HAP-1 (cell line): ENCODE measurements around the gene DNAJB5.

Experiments
- DNase-seq, 2 experiments: peaks; one replicate each; pipeline ENCODE4 v3.0.0-alpha.2; 2016 to 2020; ENCODE audit warnings: low spot score in 2 of 2
- H3K27me3 ChIP-seq: fragments of 250-450 bp; sonication (Bioruptor Pico); 2 replicates; pipeline ENCODE4 v1.5.1; 2020; ENCODE audit warnings: low read depth, mild to moderate bottlenecking, moderate library complexity
- H3K36me3 ChIP-seq: fragments of 250-450 bp; sonication (Bioruptor Pico); replicated peaks from 2 replicates; pipeline ENCODE4 v1.5.1; 2020; ENCODE audit warnings: mild to moderate bottlenecking
- H3K4me1 ChIP-seq: fragments of 250-450 bp; sonication (Bioruptor Pico); 2 replicates; pipeline ENCODE4 v1.5.1; 2020; ENCODE audit warnings: mild to moderate bottlenecking
- H3K4me3 ChIP-seq: fragments of 250-450 bp; sonication (Bioruptor Pico); 2 replicates; pipeline ENCODE4 v1.5.1; 2020; ENCODE audit warnings: mild to moderate bottlenecking, moderate library complexity
- H3K9me3 ChIP-seq: fragments of 250-450 bp; sonication (Bioruptor Pico); 2 replicates; pipeline ENCODE4 v1.5.1; 2020; ENCODE audit warnings: mild to moderate bottlenecking, moderate library complexity
- in situ Hi-C: fragments of 300-500 bp; cut with MboI; formaldehyde crosslinking; loops from 3 replicates; pipeline ENCODE4 v1.14.3; 2020; ENCODE audit warnings: low sequenced_read_pairs, inconsistent platforms, mixed read lengths

DNAJB5 gene

GRCh38 chr9:35029852-35030251 is 40.3 kb downstream of the DNAJB5 start:
- H3K4me3 ChIP-seq = no peak overlapping the region
- no peaks in the 10 kb centered on the region for H3K36me3 ChIP-seq
- no peak for DNase-seq
- H3K4me1 ChIP-seq = peaks cover 26% of the 10 kb centered on the region
- H3K9me3 ChIP-seq = no peaks in the 10 kb centered on the region
- in situ Hi-C loops = no loop called here
- H3K27me3 ChIP-seq = no peaks in the 10 kb centered on the region

- H3K27me3 ChIP-seq = no peaks in the 10 kb centered on the region
- H3K4me1 ChIP-seq = no peaks in the 10 kb centered on the region
- in situ Hi-C loops = no loop called here
- no peak for DNase-seq
- H3K9me3 ChIP-seq = no peaks in the 10 kb centered on the region
- H3K36me3 ChIP-seq = no peaks in the 10 kb centered on the region
- H3K4me3 ChIP-seq = no peak overlapping the region
Measured at GRCh38 chr9:35033101-35033500, 43.6 kb downstream of the DNAJB5 start.

- H3K9me3 ChIP-seq = no peaks in the 10 kb centered on the region
- no peak overlapping the region for H3K4me3 ChIP-seq
- H3K4me1 ChIP-seq = no peaks in the 10 kb centered on the region
- no peaks in the 10 kb centered on the region for H3K27me3 ChIP-seq
- DNase-seq = no peak
- in situ Hi-C loops = no loop called here
- H3K36me3 ChIP-seq = no peaks in the 10 kb centered on the region
Measured at GRCh38 chr9:35035851-35036701, 46.5 kb downstream of the DNAJB5 start.

GRCh38 chr9:35042081-35042604 is 52.6 kb downstream of the DNAJB5 start:
- Histone ChIP-seq H3K36me3 (no peaks in the 10 kb centered on the region), H3K4me3 (no peak overlapping the region), H3K9me3 (no peaks in the 10 kb centered on the region), H3K4me1 (no peaks in the 10 kb centered on the region), H3K27me3 (no peaks in the 10 kb centered on the region)
- in situ Hi-C loops = no loop called here
- no peak for DNase-seq

- in situ Hi-C loops = no loop called here
Measured at GRCh38 chr9:35042891-35043545, 53.5 kb downstream of the DNAJB5 start.

GRCh38 chr9:35044071-35044470 is 54.5 kb downstream of the DNAJB5 start:
- DNase-seq = no peak
- H3K27me3 ChIP-seq = no peaks in the 10 kb centered on the region
- in situ Hi-C loops = no loop called here
- H3K36me3 ChIP-seq = peaks cover 5% of the 10 kb centered on the region; the same call in 1 of the 2 replicates
- H3K4me3 ChIP-seq = no peak overlapping the region
- no peaks in the 10 kb centered on the region for H3K9me3 ChIP-seq
- no peaks in the 10 kb centered on the region for H3K4me1 ChIP-seq

More at GRCh38 chr9:35042891-35043545, 53.5 kb downstream of the DNAJB5 start:
- H3K4me1 ChIP-seq = no peaks in the 10 kb centered on the region
- H3K9me3 ChIP-seq = no peaks in the 10 kb centered on the region
- no peak for DNase-seq
- H3K4me3 ChIP-seq = no peak overlapping the region
- H3K27me3 ChIP-seq = no peaks in the 10 kb centered on the region
- H3K36me3 ChIP-seq = peaks cover 3% of the 10 kb centered on the region; the same call in 1 of the 2 replicates
